NCI-H1694 (cell line): ENCODE measurements around the gene CDHR2.
"Not testable (repeated sequence)": the region's sequence is repeated elsewhere in the genome, so short reads cannot be mapped to it uniquely, and the experiment has no call there.

Experiments
- DNase-seq: peaks from one replicate; lab custom pipeline; 2025; lab: John Stamatoyannopoulos, UW

Gene CDHR2

DNA sequence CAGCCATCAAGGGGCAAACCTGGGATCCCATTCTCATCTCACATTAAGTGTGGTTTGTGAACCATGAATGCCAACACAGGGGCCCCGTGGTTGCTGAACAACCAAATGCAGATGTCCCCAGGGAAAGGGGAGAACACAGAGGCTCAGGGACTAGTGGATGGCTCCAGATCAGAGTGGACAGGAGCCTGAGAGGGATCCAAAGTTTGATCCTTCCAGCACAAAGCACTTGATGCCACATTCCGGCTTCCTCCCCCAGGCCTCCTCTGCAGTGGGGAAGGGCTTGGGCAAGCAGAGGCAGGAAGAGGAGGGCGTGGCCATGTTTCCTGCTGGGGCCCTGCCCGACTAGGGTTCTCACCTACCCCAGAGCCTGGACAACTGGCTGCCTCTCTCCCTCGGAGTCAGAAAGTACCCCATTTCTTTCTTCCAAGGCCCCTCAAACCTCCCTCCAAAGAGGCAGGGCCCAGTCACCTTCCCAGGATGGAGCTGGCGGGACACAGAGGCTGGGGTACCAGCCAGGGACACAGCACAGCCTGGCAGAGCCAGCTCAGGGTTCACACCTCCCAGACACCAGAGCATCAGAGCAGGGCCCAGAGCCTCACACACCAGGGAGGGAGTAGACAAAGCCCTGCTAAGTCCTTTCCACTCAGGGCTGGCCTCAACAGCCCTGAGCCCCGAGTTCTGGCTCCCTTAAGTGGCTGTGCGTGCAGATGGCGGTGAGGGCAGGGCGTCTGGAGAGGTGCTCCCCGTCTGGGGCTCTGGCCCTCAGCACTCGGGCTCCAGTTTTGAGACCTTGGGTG, 7.6 kb upstream of the CDHR2 start:
- DNase-seq = peak; percentile 24

DNA sequence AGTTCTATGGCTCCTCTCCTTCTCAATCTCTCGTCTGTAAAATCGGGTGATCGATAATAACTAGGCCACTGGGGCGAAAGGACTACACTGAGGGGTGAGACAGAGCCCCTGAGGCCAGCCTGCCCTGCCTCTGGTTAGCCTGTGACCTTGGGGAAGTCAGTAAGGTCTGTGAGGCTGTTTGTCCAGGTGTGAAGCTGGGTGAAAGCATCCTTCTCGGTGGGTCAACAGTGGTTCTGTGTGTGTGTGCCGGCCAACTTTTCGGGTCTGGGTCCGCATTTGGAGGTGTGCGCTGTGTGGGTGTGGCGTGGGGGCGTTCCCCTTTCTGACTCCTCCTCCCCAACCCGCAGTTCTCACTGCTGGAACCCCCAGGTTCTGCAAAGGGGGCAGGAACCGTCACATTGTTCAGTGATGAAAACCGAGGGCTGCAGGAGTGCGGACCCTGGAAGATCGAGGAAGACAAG, 7.0 kb upstream of the CDHR2 start:
- DNase-seq = no peak

DNA sequence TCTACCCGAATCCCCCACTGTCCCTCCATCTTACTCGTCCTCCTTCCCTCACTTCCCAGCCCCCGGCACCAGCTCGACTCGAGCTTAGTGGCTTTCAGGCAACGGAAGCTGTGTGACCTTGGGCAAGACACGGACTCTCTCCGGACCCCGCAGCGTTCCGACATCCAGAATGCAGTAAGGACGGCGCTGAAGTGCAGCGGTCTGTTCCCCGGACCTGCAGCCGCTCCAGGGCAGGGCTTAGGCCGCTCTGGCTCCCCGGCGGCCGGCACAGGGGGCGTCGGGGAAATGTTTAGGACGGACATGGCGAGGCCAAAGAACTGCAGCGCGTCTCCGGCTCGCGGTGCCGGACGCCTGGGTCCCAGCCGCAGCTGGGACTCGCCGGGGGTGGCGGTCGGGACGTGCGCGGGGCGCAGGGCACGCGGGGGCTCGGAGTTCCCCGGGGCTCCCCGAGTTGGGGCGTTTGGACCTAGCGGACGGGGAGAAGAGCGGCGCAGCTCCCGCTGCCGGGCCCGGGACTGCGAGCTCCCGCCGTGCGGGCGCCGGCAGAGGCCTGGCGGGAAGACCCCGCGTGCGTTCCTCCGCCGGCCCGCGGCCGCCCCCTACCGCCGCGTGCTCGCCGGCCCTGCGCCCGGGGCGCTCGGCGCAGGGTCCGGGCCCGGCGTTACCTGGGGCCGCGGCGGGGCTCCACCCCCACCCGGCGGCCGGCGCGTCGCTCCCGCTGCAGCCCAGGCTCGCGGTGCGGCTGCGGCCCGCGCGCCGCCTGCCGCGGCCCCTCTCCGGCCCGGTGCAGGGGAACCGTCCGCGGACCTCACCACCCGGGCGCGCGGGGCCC, 6.3 kb upstream of the CDHR2 start:
- no peak for DNase-seq

DNA sequence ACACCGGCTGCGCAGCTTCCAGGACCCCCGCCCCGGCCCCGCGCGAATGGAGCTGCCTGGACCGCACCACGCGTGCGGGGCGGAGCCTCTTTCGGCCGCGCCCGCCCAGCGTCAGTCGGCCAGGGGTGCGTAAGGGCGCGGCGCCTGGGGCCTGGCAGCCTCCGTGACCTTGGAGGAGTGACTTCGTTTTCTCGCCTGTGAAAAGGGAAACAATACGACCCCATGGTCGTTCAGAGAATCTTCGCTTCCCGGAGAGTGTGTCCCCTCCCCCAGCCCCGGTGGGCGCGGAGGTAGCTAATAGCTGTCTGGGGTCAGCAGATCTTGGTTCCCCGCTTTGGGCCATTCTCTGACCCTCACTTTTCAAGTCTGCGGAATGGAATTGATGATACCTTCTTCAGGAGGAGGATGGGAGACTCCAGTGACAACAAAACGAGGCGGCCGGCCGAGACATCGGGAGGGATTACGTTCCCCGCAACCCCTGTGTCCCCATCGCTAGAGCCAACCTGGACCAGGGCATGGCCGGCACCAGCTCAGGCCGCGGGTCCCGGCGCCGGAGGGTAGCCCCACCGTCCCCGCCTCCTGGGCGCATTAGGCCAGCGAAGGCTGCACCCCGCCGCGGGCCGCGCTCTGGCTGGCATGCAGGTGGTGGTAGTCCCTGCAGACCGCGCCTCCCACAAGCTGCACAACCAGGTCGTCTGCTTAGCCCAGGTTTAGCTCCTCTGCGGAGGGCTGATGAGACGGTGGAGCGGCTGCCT, 5.5 kb upstream of the CDHR2 start:
- peak; percentile 14 for DNase-seq

DNA sequence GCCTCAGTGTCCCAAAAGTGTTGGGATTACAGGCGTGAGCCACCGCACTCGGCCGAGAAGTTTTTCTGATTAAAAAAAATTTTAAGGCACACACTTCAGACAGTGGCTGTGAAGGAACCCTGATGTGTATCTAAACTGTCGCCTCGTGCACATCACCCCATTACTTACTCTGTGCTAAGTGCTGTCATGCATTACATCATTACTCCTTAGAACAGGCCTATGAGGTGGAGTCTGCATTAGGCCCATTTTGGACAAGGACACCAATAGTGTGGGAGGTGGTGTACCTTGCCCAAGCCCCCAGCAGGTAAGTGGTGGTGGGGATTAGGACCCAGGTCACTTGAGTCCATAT, 3.8 kb upstream of the CDHR2 start:
- no peak for DNase-seq

DNA sequence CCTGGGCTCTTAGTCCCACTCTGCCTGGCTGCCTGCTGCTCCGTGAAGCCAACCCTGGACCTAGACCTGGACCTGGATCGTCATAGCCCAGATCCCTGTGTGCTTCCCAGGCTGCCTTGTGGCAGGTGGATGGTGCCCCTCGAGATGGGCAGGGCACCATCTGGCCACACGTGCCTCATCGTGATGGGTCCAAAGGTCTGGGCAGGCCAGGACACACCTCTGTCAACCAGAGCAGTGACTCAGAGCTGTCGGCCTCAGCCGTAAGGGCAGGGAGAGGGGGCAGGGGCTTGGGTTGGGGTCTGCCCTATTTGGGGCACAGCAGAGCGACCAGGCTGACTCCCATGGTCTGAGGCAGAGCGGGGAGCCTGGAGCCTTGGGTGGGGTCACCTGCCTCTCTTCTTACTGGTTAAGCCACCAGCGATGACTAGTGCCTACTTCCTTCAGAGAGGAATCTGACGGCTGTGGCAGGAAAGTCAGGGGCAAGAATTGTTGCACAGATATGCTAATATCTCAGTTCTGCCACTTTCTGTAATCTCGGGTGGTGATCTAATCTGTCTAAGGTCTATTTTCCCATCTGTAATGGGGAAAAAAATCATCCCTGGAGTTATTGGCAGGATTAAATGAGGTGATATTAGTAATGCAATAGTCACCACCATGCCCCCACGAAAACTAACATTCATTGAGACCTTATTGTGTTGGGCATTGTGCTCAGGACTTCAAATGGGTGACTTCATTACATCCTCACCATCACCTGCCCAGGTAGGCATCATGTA, 3.2 kb upstream of the CDHR2 start:
- DNase-seq = no peak

DNA sequence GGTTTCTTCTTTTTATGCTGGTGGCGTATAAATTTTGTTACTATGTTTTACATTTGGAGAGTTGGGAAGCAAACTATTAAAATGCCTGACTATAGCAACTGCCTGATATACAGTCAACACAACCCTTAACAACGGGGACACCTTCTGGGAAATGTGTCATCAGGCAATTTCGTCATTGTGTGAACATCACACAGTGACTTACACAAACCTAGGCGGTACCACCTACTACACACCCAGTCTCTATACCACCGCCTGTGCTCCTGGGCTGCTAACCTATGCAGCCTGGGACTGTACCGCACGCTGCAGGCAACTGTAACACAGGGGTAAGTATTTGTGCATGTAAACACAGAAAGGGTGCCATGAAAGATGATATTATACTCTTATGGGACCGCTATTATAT, 1.3 kb upstream of the CDHR2 start:
- no peak for DNase-seq

DNA sequence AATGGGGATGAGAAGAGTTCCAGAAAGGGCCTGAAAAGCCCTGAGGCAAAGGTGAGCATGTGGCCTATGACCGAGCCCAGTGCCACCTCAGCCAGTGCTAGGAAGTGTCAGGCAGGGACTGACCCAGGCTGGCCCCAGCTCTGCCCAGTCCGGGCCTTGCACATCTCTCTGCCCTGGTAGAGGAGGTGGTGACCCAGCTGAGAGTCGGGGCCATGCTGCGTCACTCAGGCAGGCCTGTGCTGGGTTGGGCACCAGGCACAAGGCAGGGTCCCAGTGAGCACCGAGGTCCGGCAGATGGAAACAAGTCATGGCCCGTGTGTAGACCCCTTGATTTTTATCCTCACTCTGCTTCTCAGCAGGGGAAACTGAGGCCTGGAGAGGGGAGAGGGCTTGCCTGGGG, 729 bp downstream of the CDHR2 start:
- no peak for DNase-seq

DNA sequence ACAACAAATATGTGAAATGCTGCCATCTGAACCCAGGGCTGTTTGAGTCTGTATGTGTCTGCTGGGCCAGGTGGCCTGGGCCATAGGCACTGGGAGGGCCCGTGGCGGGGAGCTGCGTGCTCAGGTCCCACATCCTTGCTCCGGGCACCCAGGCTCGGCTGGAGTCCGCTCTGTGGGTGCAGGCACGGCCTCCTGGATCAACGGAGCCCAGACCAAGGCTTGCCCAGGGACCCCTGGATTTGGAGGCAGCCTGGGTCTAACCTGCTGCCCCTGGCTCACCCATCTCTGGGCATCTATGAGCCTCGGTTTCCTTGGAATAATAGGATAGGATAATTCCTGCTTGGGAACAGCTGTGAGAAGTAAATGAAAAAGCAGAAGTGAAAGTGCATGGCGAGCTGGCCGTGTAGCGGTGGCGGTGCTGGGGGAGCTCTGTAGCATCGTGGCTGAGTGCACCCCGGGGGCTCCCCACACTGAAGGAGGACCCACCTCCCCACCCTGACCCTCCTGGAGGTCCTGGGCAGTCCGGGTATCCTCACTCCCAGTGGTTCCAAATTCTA, 1.2 kb downstream of the CDHR2 start:
- no peak for DNase-seq

DNA sequence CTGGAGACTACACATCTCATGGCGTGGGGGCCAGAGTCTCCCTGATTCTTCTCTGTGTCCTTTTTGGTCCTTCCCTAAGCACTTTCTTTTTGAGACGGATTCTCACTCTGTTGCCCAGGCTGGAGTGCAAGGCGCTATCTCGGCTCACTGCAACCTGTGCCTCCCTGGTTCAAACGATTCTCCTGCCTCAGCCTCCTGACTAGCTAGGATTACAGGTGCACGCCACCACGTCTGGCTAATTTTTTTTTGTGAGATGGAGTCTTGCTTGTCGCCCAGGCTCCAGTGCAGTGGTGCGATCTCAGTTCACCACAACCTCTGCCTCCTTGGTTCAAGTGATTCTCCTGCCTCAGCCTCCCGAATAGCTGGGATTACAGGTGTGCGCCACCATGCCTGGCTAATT, 1.8 kb downstream of the CDHR2 start:
- not testable (repeated sequence) for DNase-seq

DNA sequence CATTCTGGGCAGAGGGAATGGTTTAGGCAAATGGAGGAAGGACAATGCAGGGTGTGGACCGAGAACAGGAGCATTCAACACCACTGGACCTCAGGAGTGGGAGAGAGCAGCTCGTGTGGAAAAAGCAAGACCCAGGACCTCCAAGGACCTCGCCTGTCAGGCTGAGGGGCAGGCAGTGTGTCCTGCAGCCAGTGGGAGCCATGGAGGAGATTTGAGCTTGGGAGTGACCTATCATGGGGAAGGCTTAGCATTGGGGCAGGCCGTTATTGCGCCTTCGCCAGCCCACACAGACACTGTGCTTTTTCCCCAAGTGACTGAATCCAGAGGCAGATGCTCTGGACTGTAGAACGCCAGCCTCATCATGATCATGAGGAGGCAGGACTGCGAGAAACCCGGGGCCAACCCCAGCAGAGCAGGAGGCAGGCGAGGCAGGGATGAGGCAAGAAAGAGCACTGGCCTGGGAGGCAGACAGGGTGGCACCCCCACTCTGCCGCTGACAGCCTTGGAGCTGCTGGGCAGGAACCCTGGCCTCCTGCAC, 3.3 kb downstream of the CDHR2 start:
- DNase-seq = no peak

DNA sequence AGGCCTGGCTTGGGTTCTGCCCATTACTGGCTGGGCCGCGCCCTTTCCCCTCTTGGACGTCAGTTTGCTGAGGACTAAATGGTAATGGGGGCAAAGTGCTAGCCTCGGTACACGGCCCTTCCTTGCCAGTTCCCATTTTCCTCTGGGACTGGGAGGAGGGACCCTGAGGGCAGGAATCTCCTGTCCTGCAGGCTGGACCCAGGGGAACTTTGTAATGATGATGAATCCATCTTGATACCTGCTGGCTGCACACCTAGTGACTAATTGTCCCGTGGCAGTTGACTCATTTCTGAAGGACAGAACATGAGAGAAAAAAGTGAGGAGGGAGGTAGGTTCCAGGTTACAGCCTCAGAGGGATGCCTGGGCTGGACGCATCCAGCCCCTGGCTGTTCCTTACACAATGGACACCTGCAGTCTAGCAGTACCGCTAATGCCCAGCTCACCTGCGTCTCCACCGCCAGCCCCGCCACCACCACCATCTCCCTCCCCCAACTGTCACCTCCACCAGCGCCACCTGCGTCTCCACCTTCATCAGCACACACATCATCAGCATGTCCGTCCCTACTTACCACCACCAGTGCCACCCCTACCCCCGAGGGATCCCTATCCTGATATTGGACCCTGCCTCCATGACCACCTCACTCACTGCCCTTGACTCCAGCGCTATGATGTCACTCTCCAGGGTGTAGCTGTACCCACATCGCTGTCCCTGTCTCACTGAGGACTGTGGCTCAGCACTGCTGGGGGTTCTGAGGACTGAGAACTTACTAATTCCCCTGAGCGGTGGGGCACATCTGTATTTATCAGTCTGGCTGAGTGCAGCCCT, 4.3 kb downstream of the CDHR2 start:
- DNase-seq = no peak

DNA sequence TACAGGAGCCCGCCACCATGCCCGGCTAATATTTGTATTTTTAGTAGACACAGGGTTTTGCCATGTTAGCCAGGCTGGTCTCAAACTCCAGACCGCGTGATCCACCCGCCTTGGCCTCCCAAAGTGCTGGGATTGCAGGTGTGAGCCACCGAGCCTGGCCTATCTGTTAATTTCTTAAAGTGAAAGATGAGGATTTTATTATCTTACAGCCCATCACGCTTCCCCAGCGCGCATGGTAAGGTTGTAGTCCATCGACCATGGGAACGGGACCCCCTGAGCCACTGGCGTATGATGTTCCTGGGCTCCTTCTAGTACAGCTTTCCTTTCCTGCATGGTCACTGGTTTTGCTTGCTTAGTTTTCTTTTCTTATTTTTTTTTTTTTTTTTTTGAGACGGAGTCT, 8.7 kb downstream of the CDHR2 start:
- no peak for DNase-seq

DNA sequence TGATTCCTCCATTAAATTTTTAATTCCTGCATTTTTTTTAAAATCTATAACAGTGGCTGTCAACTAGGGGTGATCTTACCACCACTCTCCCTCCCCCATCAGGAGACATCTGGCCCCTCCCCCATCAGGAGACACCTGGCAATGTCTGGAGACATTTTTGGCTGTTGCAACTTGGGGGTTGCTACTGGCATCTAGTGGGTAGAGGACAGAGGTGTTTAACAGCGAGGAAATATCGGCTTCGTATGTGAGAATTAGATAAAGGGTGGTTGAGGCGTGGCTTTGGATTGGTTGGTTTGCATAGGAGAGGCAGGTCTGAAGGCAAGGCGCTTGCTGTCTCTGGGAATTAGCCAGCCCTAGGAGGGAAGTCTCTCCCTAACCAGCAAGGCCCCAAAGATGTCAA, 10.5 kb downstream of the CDHR2 start:
- no peak for DNase-seq

DNA sequence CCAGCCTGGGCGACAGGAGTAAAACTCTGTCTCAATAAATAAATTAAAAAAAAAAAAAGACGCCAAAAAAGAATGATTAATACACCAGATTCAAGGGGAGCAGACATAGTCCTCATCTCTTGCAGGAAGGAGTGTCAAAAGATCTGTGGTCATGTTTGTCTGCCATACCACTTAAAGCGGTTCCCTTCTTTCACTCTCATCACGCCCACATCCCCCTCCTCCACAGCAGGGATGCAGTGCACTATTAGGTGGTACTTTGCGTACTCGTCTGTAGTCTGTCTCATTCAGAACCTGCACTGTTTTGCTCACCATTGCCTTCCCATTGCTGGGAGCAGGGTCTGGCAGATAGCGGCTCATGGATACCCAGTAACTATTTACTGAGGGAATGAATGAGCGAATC, 11.2 kb downstream of the CDHR2 start:
- DNase-seq = no peak

DNA sequence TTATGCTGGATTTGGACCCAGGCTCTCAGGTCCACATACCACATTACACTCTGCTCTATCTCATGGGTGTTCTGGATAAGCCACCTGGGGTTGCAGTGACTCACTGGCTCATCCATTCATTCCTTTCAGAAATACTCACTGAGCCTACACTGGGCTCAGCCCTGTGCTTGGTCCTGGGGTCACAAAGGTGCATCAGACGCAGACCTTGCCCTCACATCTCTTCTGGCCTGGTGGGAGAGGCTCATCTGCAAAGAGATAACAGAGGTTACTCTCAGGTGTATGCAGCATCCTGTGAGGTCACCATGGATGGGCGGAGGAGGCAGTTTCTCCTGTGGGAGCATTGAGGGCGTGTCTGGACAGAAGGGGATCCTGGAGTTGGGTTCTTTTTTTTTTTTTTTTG, 12.1 kb downstream of the CDHR2 start:
- no peak for DNase-seq

DNA sequence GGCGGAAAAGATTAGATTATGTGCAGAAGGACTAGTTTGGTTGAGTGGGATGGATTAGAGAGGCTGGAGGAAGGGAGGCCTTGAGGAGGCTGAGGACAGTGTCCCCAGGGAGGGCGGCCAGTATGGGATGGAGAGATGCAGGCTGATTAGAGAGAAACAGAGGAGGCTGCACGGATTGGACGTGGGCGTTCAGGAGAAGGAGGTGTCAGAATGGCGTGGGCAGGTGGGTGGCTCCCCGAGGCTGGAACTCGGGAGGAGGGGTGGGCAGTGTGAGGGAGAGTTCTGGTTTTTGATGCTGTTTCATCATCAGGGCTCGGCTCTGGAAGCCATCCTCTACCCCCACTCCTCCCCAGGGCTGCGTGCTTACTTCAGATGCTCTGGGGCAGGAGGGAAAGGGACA, 13.0 kb downstream of the CDHR2 start:
- DNase-seq = no peak

DNA sequence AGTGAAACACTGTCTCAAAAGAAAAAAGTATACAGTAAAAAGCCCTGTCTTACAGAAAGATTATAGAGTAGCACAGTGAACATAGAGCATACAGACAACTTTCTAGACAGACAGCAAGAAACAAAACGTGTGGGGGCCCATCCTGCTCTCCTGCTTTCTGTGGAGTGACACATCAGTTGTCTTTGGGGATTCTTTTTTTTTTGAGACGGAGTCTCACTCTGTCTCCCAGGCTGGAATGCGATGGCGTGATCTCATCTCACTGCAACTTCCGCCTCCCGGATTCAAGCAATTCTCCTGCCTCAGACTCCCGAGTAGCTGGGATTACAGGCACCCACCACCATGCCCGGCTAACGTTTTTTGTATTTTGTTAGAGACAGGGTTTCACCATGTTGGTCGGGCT, 14.9 kb downstream of the CDHR2 start:
- DNase-seq = no peak

DNA sequence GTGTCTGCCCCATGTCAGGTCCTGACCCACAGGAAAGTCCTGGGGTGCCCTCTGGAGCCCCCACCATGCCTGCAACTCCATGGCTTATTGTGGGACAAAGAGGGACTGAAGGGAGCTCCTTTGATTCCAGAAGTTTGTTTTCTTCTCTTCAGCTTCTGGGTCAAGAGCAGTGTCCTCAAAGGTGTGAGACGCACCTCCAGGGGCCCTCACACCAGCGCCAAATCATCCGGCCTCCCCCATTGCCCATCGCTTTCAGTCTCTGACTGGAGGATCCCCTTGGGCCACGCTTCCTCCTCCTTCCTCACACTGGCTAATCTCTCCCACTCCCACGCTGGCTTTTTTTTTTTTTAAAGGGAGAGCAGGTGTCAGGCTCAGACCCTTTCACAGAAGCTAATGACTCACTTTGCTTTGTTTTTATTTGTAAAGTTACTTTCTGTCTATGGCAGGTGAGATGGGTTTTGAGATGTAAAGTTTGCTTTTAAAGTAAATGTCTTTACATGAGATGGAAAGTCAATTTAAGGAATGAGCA, 16.7 kb downstream of the CDHR2 start:
- no peak for DNase-seq

DNA sequence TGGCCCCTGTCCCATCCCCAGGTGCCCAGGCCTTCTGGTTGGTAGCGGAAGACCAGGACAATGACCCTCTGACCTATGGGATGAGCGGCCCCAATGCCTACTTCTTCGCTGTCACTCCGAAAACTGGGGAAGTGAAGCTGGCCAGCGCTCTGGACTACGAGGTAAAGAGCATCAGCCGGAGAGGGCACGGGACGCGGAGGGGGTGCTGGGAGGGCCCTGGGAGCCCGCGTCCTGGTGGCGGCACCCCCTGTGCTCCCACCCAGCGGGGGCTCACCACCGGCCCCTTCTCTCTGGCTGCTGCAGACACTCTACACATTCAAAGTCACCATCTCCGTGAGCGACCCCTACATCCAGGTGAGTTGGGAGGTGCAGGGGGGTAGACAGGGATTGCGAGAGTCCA, 19.5 kb downstream of the CDHR2 start:
- DNase-seq = no peak
